ENCODE results near the gene RIN1.
"Not testable (repeated sequence)": the region's sequence is repeated elsewhere in the genome, so short reads cannot be mapped to it uniquely, and the experiment has no call there.

Gene RIN1

GRCh38 chr11:66318600-66318970 is 17.6 kb downstream of the RIN1 start:
- DNase-seq = no peak

GRCh38 chr11:66317723-66318599 is 18.3 kb downstream of the RIN1 start:
- no peak for DNase-seq

GRCh38 chr11:66317322-66317722 is 18.9 kb downstream of the RIN1 start:
- no peak for DNase-seq

- no peak for DNase-seq
Measured at GRCh38 chr11:66316849-66317251, 19.4 kb downstream of the RIN1 start, which contains the start of gene CD248. Gene CD248, minus strand, starts transcription at chr11:66317044. Its CDS starts 17 bp downstream, at chr11:66317027.

- no peak for DNase-seq
Measured at GRCh38 chr11:66315921-66316811, 20.1 kb downstream of the RIN1 start.

GRCh38 chr11:66315498-66315885 is 20.7 kb downstream of the RIN1 start:
- DNase-seq = no peak

GRCh38 chr11:66314561-66315497 is 21.4 kb downstream of the RIN1 start:
- DNase-seq = no peak

- no peak for DNase-seq
Measured at GRCh38 chr11:66314186-66314501, 22.1 kb downstream of the RIN1 start.

- no peak for DNase-seq
Measured at GRCh38 chr11:66313321-66314185, 22.7 kb downstream of the RIN1 start.

GRCh38 chr11:66312549-66313320 is 23.5 kb downstream of the RIN1 start:
- peak; percentile 93 for DNase-seq

- peak; percentile 91 for DNase-seq
Measured at GRCh38 chr11:66311965-66312548, 24.2 kb downstream of the RIN1 start.

- no peak for DNase-seq
Measured at GRCh38 chr11:66311470-66311964, 24.7 kb downstream of the RIN1 start.

- not testable (repeated sequence) for DNase-seq
Measured at GRCh38 chr11:66310803-66311440, 25.3 kb downstream of the RIN1 start.

- no peak for DNase-seq
Measured at GRCh38 chr11:66310324-66310723, 25.9 kb downstream of the RIN1 start.

GRCh38 chr11:66309475-66309874 is 26.8 kb downstream of the RIN1 start:
- DNase-seq = no peak

- no peak for DNase-seq
Measured at GRCh38 chr11:66302656-66303055, 33.6 kb downstream of the RIN1 start.

- DNase-seq = no peak
Measured at GRCh38 chr11:66299186-66299585, 37.0 kb downstream of the RIN1 start.

GRCh38 chr11:66297610-66298009 is 38.6 kb downstream of the RIN1 start:
- no peak for DNase-seq
